Small intestine (tissue), 7 donors: ENCODE measurements around the gene EYS. TPM values are rescaled to one million over a fixed set of nuclear protein-coding genes. Genes with fewer than 3 reads are reported as not detected.

Experiments used
- DNase-seq, 2 donors: peaks; one replicate each; pipeline versions ENCODE4 v3.0.0 to v3.0.0-alpha.2; 2013
- FAIRE-seq: peaks from 2 replicates; lab custom pipeline; 2012; peaks lifted over from hg19 to GRCh38; lab: Jason Lieb, UNC
- H3K27ac ChIP-seq, 3 donors: one replicate each; pipeline ENCODE4 v1.5.1; 2013; ENCODE audit warnings: low read length in 2 of 3, mild to moderate bottlenecking in 2 of 3, control low read depth in 1 of 3, inconsistent platforms in 1 of 3, low read depth in 1 of 3, moderate library complexity in 1 of 3
- H3K27me3 ChIP-seq, 3 donors: one replicate each; pipeline ENCODE4 v1.6.1; 2013; ENCODE audit warnings: low read length in 3 of 3, inconsistent platforms in 1 of 3; ENCODE audit not compliant: control insufficient read depth in 3 of 3, insufficient read depth in 3 of 3
- H3K36me3 ChIP-seq, 3 donors: one replicate each; pipeline ENCODE4 v1.6.1; 2013; ENCODE audit warnings: low read length in 3 of 3, inconsistent platforms in 1 of 3, low read depth in 1 of 3, mild to moderate bottlenecking in 1 of 3, moderate library complexity in 1 of 3; ENCODE audit not compliant: control insufficient read depth in 3 of 3, insufficient read depth in 2 of 3
- H3K4me1 ChIP-seq, 3 donors: one replicate each; pipeline ENCODE4 v1.6.1; 2013; ENCODE audit warnings: low read length in 2 of 3, inconsistent platforms in 1 of 3, low read depth in 1 of 3, mild to moderate bottlenecking in 1 of 3, moderate library complexity in 1 of 3; ENCODE audit not compliant: control insufficient read depth in 3 of 3, insufficient read depth in 2 of 3
- H3K4me3 ChIP-seq, 3 donors: one replicate each; pipeline ENCODE4 v1.5.1; 2013; ENCODE audit warnings: low read length in 3 of 3, control low read depth in 1 of 3, inconsistent platforms in 1 of 3, low read depth in 1 of 3, mild to moderate bottlenecking in 1 of 3, moderate library complexity in 1 of 3
- H3K9me3 ChIP-seq, 2 donors: one replicate each; pipeline ENCODE4 v1.6.1; 2013; ENCODE audit warnings: low read depth in 1 of 2, low read length in 1 of 2; ENCODE audit not compliant: control insufficient read depth in 2 of 2, insufficient read depth in 1 of 2
- WGBS, 3 donors: extraction: QIAGEN DNeasy Blood & Tissue Kit; methylation state at CpG; one replicate each; pipeline ENCODE4 v1.1.7; 2013; 5-methylcytosine and 5-hydroxymethylcytosine counted together
- polyA plus RNA-seq, 4 donors: library from polyadenylated mRNA; stranded (reverse) in 3 of 4; unstranded in 1 of 4; fragments of 200-250 nt in 3 of 4; fragments of 120-200 nt in 1 of 4; gene quantifications; one replicate each; pipeline versions ENCODE4 v1.2.1 to v1.2.3, GENCODE V29; 2013
- donor health status: healthy with polysubstance abuse.
- donor health status: control.
- donor health status: control.
- donor health status: Bipolar disorder and iron deficiency.
- donor health status: healthy.

Gene EYS
- polyA plus RNA-seq, 4 donors = 0.78 TPM; not detected in 3

DNA sequence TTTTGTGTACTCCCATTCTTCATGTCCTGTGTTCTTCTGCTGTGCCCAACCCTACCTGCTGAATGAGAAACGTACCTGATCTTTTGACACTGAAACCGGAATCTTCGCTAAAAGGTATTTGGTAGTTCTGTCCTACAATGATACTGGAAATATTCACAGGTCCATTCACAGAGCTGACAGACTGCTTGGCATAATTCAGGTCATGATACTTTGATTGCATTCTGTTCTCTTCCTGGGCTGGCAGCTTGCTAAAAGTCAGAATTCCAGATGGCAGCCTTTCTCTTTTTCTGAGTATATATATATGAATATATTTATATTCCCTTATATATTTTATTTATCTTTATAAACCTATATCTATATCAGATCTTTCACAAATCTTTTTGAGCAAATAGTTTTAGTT lies 1696.4 kb downstream of the EYS start:
- WGBS, 3 donors = 84 to 93% (median 91%) methylated on average over 3 of the region's 3 CpGs
- Histone ChIP-seq H3K9me3 (no peaks in the 10 kb centered on the region), H3K4me1 (no peaks in the 10 kb centered on the region), H3K36me3 (no peaks in the 10 kb centered on the region), H3K4me3 (no peak overlapping the region), H3K27me3 (no peaks in the 10 kb centered on the region), H3K27ac (no peak overlapping the region)
- FAIRE-seq (no peak), DNase-seq (no peak)

DNA sequence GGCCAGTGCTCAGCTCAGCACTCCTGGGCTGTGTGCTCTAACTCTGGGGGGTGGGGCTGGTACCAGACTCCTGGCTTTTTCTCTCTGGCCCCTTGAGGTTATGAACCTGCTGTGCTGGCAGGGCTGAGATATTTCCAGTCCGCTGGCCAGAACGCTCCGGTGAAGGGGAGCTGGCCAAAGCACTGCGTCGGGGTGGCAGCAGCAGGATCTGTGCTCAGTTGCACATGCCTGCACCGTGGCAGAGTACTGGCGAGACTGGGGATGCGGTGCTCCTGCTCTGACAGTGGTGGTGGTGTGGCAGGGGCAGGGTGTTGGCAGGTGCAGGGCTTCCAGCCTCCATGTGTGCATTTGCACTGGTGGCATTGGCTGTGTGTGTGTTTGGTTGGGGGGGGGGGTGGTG lies 1697.0 kb downstream of the EYS start:
- WGBS, 3 donors = 91 to 96% (median 92%) methylated on average over 8 of the region's 8 CpGs
- Histone ChIP-seq H3K27me3 (no peaks in the 10 kb centered on the region), H3K9me3 (no peaks in the 10 kb centered on the region), H3K4me1 (no peaks in the 10 kb centered on the region), H3K27ac (no peak overlapping the region), H3K36me3 (no peaks in the 10 kb centered on the region), H3K4me3 (no peak overlapping the region)
- DNase-seq = no peak
- FAIRE-seq = no peak

DNA sequence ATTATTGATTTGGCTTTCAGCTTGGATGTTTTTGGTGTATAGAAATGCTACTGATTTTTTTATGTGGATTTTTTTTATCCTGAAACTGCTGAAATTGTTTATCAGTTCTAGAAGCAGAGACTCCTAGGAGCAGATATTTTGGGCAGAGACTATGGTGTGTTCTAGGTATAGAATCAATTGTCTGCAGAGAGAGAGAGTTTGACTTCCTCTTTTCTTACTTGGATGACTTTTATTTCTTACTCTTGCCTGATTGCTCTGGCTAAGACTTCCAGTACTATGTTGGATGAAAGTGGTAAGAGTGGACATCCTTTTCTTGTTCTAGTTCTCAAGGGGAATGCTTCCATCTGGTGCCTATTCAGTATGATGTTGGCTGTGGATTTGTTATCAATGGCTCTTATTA lies 1700.8 kb downstream of the EYS start:
- no peaks in the 10 kb centered on the region for H3K36me3 ChIP-seq
- FAIRE-seq = no peak
- no peak overlapping the region for H3K27ac ChIP-seq
- no peak for DNase-seq
- no peak overlapping the region for H3K4me3 ChIP-seq
- no peaks in the 10 kb centered on the region for H3K4me1 ChIP-seq
- H3K9me3 ChIP-seq = no peaks in the 10 kb centered on the region
- no peaks in the 10 kb centered on the region for H3K27me3 ChIP-seq

DNA sequence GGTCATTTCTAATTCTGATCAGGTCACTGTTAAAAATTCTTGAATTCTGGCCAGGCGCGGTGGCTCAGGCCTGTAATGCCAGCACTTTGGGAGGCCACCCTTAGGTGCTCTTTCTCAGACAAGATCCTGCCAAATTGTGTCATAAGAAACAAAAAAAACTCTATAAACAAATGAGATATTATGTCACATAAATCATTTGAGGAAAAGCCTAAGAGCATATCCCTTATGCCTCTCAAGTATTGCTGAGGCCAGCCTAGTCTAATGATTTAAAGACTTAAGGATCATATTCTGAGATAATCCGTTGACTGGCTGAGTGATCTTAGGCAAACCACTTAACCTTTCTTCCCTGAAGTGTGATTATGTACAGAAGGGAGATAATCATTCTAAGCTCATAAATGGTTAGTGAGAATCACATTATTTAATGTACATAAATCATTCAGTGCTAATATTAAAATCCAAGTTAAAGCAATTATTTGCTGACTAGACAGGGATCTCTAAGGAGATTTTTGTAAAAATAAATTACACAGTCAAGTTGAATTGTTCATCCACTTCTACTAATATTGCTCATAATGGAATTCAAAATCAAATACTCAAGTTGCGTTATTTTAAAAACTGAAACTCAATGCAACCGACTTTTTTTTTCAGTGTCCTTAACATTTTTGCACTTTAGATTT lies 1706.1 kb downstream of the EYS start:
- FAIRE-seq (no peak), DNase-seq (no peak)
- H3K4me3 ChIP-seq = no peak overlapping the region
- no peaks in the 10 kb centered on the region for H3K4me1 ChIP-seq
- H3K27me3 ChIP-seq = no peaks in the 10 kb centered on the region
- no peaks in the 10 kb centered on the region for H3K36me3 ChIP-seq
- whole genome bisulfite sequencing, 3 donors = 81 to 86% (median 81%) methylated on average over 5 of the region's 5 CpGs
- H3K27ac ChIP-seq = no peak overlapping the region
- H3K9me3 ChIP-seq = no peaks in the 10 kb centered on the region

DNA sequence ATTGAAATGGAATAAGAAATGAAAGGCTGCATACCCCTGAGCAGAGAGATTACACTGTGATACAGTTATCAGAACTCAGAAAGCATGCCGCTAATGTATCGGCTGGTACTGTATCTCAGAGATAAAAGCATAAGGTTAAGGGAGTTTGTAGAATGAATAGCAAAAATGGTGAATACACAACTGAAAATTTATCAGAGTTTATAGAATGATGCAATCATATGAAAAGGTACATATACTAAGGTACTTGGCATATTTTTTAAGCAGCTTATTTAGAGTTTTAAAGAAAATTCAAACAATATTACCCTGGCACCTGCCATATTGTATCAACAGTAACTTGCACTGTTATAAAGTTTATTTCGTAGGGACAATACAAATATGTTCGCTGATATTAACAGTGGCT lies 1707.4 kb downstream of the EYS start:
- DNase-seq (no peak), FAIRE-seq (no peak)
- Histone ChIP-seq H3K27me3 (no peaks in the 10 kb centered on the region), H3K9me3 (no peaks in the 10 kb centered on the region), H3K4me1 (no peaks in the 10 kb centered on the region), H3K36me3 (no peaks in the 10 kb centered on the region), H3K4me3 (no peak overlapping the region), H3K27ac (no peak overlapping the region)
- WGBS, 3 donors = 83 to 91% (median 84%) methylated on average over 4 of the region's 4 CpGs

DNA sequence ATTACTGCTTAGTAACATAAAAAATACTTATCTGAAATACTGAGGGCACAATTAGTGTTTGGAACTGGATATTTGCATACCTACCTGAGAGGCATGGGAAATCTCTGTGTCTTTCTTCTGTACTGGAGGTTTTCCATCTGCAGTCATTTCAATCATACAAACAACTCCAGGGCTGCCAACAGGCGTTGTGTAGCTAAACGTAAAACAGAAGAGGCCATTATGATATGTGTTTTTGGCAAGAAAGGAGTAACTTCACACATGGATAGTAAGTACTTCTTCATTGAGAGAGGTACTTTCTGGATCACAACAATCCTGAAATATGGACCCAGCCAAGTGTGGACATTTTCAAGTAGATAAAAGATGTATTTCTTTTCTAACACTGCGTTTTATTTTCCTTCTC lies 1708.0 kb downstream of the EYS start:
- DNase-seq (no peak), FAIRE-seq (no peak)
- 72 to 79% (median 77%) methylated on average over 3 of the region's 3 CpGs for WGBS, 3 donors
- no peaks in the 10 kb centered on the region for H3K36me3 ChIP-seq
- H3K9me3 ChIP-seq = no peaks in the 10 kb centered on the region
- H3K4me1 ChIP-seq = no peaks in the 10 kb centered on the region
- H3K27me3 ChIP-seq = no peaks in the 10 kb centered on the region
- H3K27ac ChIP-seq = no peak overlapping the region
- H3K4me3 ChIP-seq = no peak overlapping the region

DNA sequence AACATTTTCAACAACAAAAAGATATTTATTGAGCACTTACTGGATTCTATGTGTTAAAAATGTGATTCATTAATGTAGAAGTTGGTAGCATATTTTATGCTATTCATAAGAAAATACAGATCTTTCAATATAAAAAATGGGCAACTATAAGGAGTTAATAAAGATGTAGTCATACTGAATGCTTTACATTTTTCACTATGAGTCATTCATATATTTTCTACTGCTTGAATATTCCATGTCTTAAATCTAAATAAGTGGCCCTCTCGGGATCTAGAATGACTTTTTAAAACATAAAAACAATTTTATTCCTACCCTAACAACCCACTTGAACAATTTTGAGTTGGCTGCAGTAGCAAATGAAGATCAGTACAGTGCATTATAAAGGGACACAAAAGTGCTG lies 1709.3 kb downstream of the EYS start:
- no peaks in the 10 kb centered on the region for H3K27me3 ChIP-seq
- no peak overlapping the region for H3K27ac ChIP-seq
- 54 to 76% (median 73%) methylated on average over 1 of the region's 1 CpG for WGBS, 3 donors
- H3K4me1 ChIP-seq = no peaks in the 10 kb centered on the region
- H3K36me3 ChIP-seq = no peaks in the 10 kb centered on the region
- H3K9me3 ChIP-seq = no peaks in the 10 kb centered on the region
- H3K4me3 ChIP-seq = no peak overlapping the region
- no peak for DNase-seq
- FAIRE-seq = no peak

DNA sequence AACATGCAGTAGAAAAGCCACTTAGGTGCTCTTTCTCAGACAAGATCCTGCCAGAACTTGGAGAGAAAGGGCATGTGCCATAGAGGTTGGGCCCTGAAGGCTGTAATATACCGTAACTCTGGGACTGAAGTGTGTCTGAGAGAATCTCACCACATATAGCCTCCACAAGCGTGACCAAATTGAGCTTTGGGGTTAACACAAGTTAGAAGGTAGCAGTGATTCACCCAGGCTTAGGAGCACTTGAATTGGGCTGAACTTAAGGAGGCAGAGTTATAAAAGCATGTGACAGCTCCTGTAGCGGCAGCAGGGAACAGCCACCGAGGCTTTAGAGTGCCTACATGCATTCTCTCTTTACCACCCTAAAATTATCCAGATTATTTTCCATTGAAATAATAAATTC lies 1709.8 kb downstream of the EYS start:
- 68 to 90% (median 74%) methylated on average over 4 of the region's 4 CpGs for WGBS, 3 donors
- FAIRE-seq = no peak
- Histone ChIP-seq H3K27me3 (no peaks in the 10 kb centered on the region), H3K4me1 (no peaks in the 10 kb centered on the region), H3K9me3 (no peaks in the 10 kb centered on the region), H3K4me3 (no peak overlapping the region), H3K36me3 (no peaks in the 10 kb centered on the region), H3K27ac (no peak overlapping the region)
- DNase-seq = no peak

DNA sequence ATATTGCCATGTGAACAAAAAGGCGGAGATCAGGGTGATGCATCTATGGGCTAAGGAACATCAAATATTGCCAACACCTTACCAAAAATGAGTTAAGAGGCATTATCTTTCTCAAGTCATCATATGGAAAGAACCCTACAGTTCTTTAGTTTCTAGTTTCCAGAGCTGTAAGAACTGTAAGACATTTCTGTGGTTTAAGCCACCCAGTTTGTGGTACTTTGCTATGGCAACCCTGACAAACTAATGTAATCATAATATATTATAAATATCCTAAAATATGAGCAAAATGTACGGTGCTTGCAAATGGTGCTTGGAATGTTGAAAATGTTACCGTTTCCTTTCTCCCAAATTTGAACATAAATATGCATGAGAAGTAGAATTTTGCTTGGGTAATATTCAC lies 1721.8 kb downstream of the EYS start:
- no peaks in the 10 kb centered on the region for H3K36me3 ChIP-seq
- FAIRE-seq (no peak), DNase-seq (no peak)
- WGBS, 3 donors = 81 to 88% (median 86%) methylated on average over 3 of the region's 3 CpGs
- H3K4me3 ChIP-seq = no peak overlapping the region
- no peaks in the 10 kb centered on the region for H3K9me3 ChIP-seq
- no peaks in the 10 kb centered on the region for H3K27me3 ChIP-seq
- no peak overlapping the region for H3K27ac ChIP-seq
- no peaks in the 10 kb centered on the region for H3K4me1 ChIP-seq
